K562 (cell line): Measurements from ENCODE around the gene PGM2L1. TPM values are rescaled to one million over a fixed set of nuclear protein-coding genes. Genes with fewer than 3 reads are reported as not detected.

Experiments
- ATAC-seq: fragments of 200-7000 bp; cut with Tn5 transposase; 3 replicates; pipeline ENCODE4 v1.9.1; 2020; ENCODE audit warnings: moderate library complexity
- BruUV-seq: library from RNA; stranded (reverse); fragments of 400-500 nt; replicated peaks from 2 replicates; lab custom pipeline; 2021; lab: Mats Ljungman, UMichigan
- CTCF ChIA-PET: fragments of 300-600 bp; formaldehyde crosslinking; extraction: SDS; loops from one replicate; lab custom pipeline; 2021; ENCODE audit warnings: low intra/inter-chr PET ratio; lab: Yijun Ruan, JAX
- POLR2A ChIA-PET: fragments of 300-600, 350-650 bp; sonication (Branson Sonifier 250); formaldehyde crosslinking; extraction: SDS; loops from one replicate; lab custom pipeline; 2021; ENCODE audit warnings: antibody characterized with exemption, inconsistent platforms; lab: Yijun Ruan, JAX
- DNase-seq, 4 experiments: peaks; one replicate each; pipeline versions ENCODE4 v3.0.0 to v3.0.0-alpha.2; 2011 to 2018; ENCODE audit warnings: low spot score in 3 of 4, mixed read lengths in 3 of 4; ENCODE audit errors: extremely low read depth in 1 of 4
- FAIRE-seq: peaks from 2 replicates; lab custom pipeline; 2011; peaks lifted over from hg19 to GRCh38; lab: Jason Lieb, UNC
- H2AFZ ChIP-seq: 2 replicates; pipeline ENCODE4 v1.6.0; 2011; ENCODE audit warnings: low read depth, low read length, control low read depth, inconsistent platforms
- H3K27ac ChIP-seq: fragments of 200-600 bp; 3 replicates; pipeline ENCODE4 v1.8.0; 2011; ENCODE audit warnings: low read depth, mild to moderate bottlenecking, control low read depth, inconsistent platforms, low read length, moderate library complexity, mixed read lengths; ENCODE audit errors: extremely low read depth
- H3K27me3 ChIP-seq, 2 experiments: fragments of 300-600 bp in 1 of 2; 2 replicates in 1 of 2; 3 replicates in 1 of 2; pipeline versions ENCODE4 v1.6.0 to v1.8.0; 2011; ENCODE audit warnings: inconsistent platforms in 2 of 2, low read length in 2 of 2, mild to moderate bottlenecking in 1 of 2, mixed read lengths in 1 of 2, moderate library complexity in 1 of 2; ENCODE audit not compliant: control insufficient read depth in 2 of 2, insufficient read depth in 2 of 2
- H3K36me3 ChIP-seq: fragments of 300-600 bp; 3 replicates; pipeline ENCODE4 v1.8.0; 2011; ENCODE audit warnings: mild to moderate bottlenecking, low read length, inconsistent platforms; ENCODE audit not compliant: control insufficient read depth, insufficient read depth
- H3K4me1 ChIP-seq, 2 experiments: fragments of 200-600 bp in 1 of 2; replicated peaks in 1 of 2; 2 replicates in 1 of 2; 3 replicates in 1 of 2; pipeline versions ENCODE4 v1.5.1 to v1.8.0; 2011; ENCODE audit warnings: inconsistent platforms in 2 of 2, low read length in 2 of 2, mild to moderate bottlenecking in 1 of 2, mixed read lengths in 1 of 2, moderate library complexity in 1 of 2; ENCODE audit not compliant: control insufficient read depth in 2 of 2, insufficient read depth in 2 of 2
- H3K4me2 ChIP-seq: 2 replicates; pipeline ENCODE4 v1.6.1; 2011; ENCODE audit warnings: low read length, control low read depth, inconsistent platforms, mixed read lengths; ENCODE audit not compliant: insufficient read depth
- H3K4me3 ChIP-seq: fragments of 200-600 bp; sonication (generic), shearing (Covaris generic); 2 replicates; pipeline ENCODE4 v1.5.1; 2016; ENCODE audit warnings: control low read depth, inconsistent platforms
- H3K79me2 ChIP-seq: fragments of 200-600 bp; 3 replicates; pipeline ENCODE4 v1.8.0; 2011; ENCODE audit warnings: low read length, inconsistent platforms; ENCODE audit not compliant: control insufficient read depth, insufficient read depth
- H3K9ac ChIP-seq, 2 experiments: 2 replicates each; pipeline versions ENCODE4 v1.6.0 to v1.6.1; 2011; ENCODE audit warnings: low read depth in 2 of 2, low read length in 2 of 2, control low read depth in 1 of 2, inconsistent platforms in 1 of 2, mild to moderate bottlenecking in 1 of 2, mixed read lengths in 1 of 2; ENCODE audit not compliant: insufficient read depth in 1 of 2
- H3K9me1 ChIP-seq: one replicate; pipeline ENCODE4 v1.6.0; 2011; ENCODE audit warnings: inconsistent platforms, mild to moderate bottlenecking, low read length, moderate library complexity; ENCODE audit not compliant: control insufficient read depth, insufficient read depth
- H3K9me3 ChIP-seq: replicated peaks from 2 replicates; pipeline ENCODE4 v1.5.1; 2011; ENCODE audit warnings: low read depth, low read length, inconsistent platforms; ENCODE audit not compliant: control insufficient read depth, insufficient read depth
- H4K20me1 ChIP-seq: replicated peaks from 2 replicates; pipeline ENCODE4 v1.6.1; 2011; ENCODE audit warnings: low read length, inconsistent platforms, mixed read lengths; ENCODE audit not compliant: control insufficient read depth, insufficient read depth
- ATF2 ChIP-seq: sonication (generic); formaldehyde crosslinking; IDR thresholded peaks from 2 replicates; pipeline ENCODE4 v1.8.1; 2022; ENCODE audit warnings: missing genetic modification reagents
- BACH1 ChIP-seq: fragments of 200-800 bp; sonication (Bioruptor generic); IDR thresholded peaks from 2 replicates; pipeline ENCODE4 v1.6.1; 2016; ENCODE audit warnings: missing genetic modification characterization, missing compliant biosample characterization
- BRF1 ChIP-seq: IDR thresholded peaks from 3 replicates; pipeline ENCODE4 v1.6.1; 2011; ENCODE audit warnings: borderline replicate concordance, mild to moderate bottlenecking; ENCODE audit not compliant: insufficient read length; ENCODE audit errors: extremely low read depth
- HNRNPH1 ChIP-seq: fragments of 200-400 bp; formaldehyde crosslinking; optimal IDR thresholded peaks from 2 replicates; pipeline ENCODE3; 2017; ENCODE audit warnings: low read depth, mild to moderate bottlenecking, low read length, moderate library complexity
- THRAP3 ChIP-seq: fragments of 450-650 bp; IDR thresholded peaks from 2 replicates; pipeline ENCODE4 v1.6.1; 2016; ENCODE audit warnings: mild to moderate bottlenecking, inconsistent platforms, borderline replicate concordance
- ZFP1 ChIP-seq: fragments of 450-650 bp; formaldehyde crosslinking; IDR thresholded peaks from 2 replicates; pipeline ENCODE4 v1.4.0; 2020; ENCODE audit warnings: mild to moderate bottlenecking, mixed read lengths
- WGBS: fragments of 100-300 bp; shearing (Covaris generic); methylation state at CpG from one replicate; pipeline ENCODE4 v1.1.6; 2016; ENCODE audit warnings: low coverage, mixed read lengths; ENCODE audit not compliant: insufficient coverage; ENCODE audit errors: missing lambda C conversion rate; 5-methylcytosine and 5-hydroxymethylcytosine counted together
- in situ Hi-C: fragments of 300-500 bp; cut with MboI; formaldehyde crosslinking; loops from 4 replicates; pipeline ENCODE4 v1.15.0; 2018; ENCODE audit warnings: inconsistent platforms, mixed read lengths
- intact Hi-C: fragments of 100-400 bp; cut with micrococcal nuclease; formaldehyde crosslinking; loops from 2 replicates; pipeline ENCODE4 v1.14.2; 2022
- polyA plus RNA-seq, 8 experiments: library from polyadenylated mRNA; depleted of rRNA in 4 of 8; stranded (reverse) in 5 of 8; unstranded in 3 of 8; fragments of >200 nt; fragmentation: Nextera tagmentation in 2 of 8; fragmentation: Illumina TruSeq in 1 of 8; extraction: Ambion mirVana in 2 of 8; extraction: Trizol in 1 of 8; gene quantifications; 2 replicates each; pipeline versions ENCODE4 v1.2.1 to v1.2.3, GENCODE V29; 2011 to 2014; ENCODE audit warnings: inconsistent platforms in 1 of 8, missing spikeins in 1 of 8
- total RNA-seq, 7 experiments: library from RNA; depleted of rRNA in 6 of 7; stranded (reverse); fragments of >200 nt in 6 of 7; fragmentation: Illumina TruSeq in 2 of 7; extraction: Trizol in 2 of 7; gene quantifications; 2 replicates each; pipeline versions ENCODE4 v1.2.1 to v1.2.3, GENCODE V29; 2011 to 2021; ENCODE audit warnings: low replicate concordance in 1 of 7

The PGM2L1 gene
- total and polyA plus RNA-seq, 9 of the 15 experiments (the other 6 are each of a cell fraction or from before 2014, with no cell fraction given): 0.32 to 0.95 (median 0.63) TPM

GRCh38 chr11:74427384-74427886 lies 29.2 kb upstream of the PGM2L1 start:
- DNase-seq: no peak
- no peaks in the 10 kb centered on the region for H3K36me3 ChIP-seq
- TF ChIP-seq BRF1: no peak
- no peak for TF ChIP-seq ATF2
- no peak for TF ChIP-seq HNRNPH1
- no peak for TF ChIP-seq ZFP1 (CRISPR knock-in tag)
- TF ChIP-seq BACH1 (tag): no peak
- no peak for TF ChIP-seq THRAP3
- H3K27ac ChIP-seq: no peak overlapping the region
- ChIA-PET CTCF (no interaction called here), POLR2A (interaction anchor here (0.6 to 2.4 kb wide), 3 partner anchors 18 to 445 kb away, joined by 3 to 11 read pairs (median 3); no protein-coding TSS in a partner anchor)
- no peaks in the 10 kb centered on the region for H3K9me1 ChIP-seq
- no peaks in the 10 kb centered on the region for H3K4me1 ChIP-seq
- H3K4me3 ChIP-seq: no peak overlapping the region
- in situ Hi-C loops: no loop called here
- H3K27me3 ChIP-seq: peaks cover 0 to 4% of the 10 kb centered on the region in 2 experiments; a peak in 2 of 5 replicates
- intact Hi-C loops: no loop called here
- WGBS: 9% methylated on average over 4 of the region's 4 CpGs
- no TSS peak for BruUV-seq
- no peaks in the 10 kb centered on the region; the same call in 1 of the 2 replicates for H3K9me3 ChIP-seq
- H2AFZ ChIP-seq: no peak overlapping the region
- H4K20me1 ChIP-seq: no peaks in the 10 kb centered on the region; the same call in 1 of the 2 replicates
- H3K4me2 ChIP-seq: no peak overlapping the region
- FAIRE-seq: no peak
- ATAC-seq: no peak
- no peaks in the 10 kb centered on the region for H3K79me2 ChIP-seq
- H3K9ac ChIP-seq: no peak overlapping the region
